DOHH2 (cell line): ENCODE results near the gene BET1L.

Experiments
- H3F3A ChIP-seq: fragments of 200-600 bp; sonication (generic), shearing (Covaris generic); 2 replicates; pipeline ENCODE4 v1.6.0; 2016; ENCODE audit warnings: antibody characterized with exemption, mild to moderate bottlenecking; ENCODE audit not compliant: control insufficient read depth, insufficient read depth
- H3K27ac ChIP-seq: fragments of 200-600 bp; sonication (generic); 2 replicates; pipeline ENCODE4 v1.5.1; 2014; ENCODE audit warnings: low read depth, mild to moderate bottlenecking, low read length, moderate library complexity
- H3K27me3 ChIP-seq: fragments of 200-600 bp; sonication (generic); 2 replicates; pipeline ENCODE4 v1.6.1; 2014; ENCODE audit warnings: mild to moderate bottlenecking, low read length, mixed read lengths; ENCODE audit not compliant: control insufficient read depth
- H3K36me3 ChIP-seq: fragments of 200-600 bp; sonication (generic); 2 replicates; pipeline ENCODE4 v1.6.1; 2014; ENCODE audit warnings: mild to moderate bottlenecking, low read length, moderate library complexity, mixed read lengths; ENCODE audit not compliant: control insufficient read depth
- H3K4me1 ChIP-seq: fragments of 200-600 bp; sonication (generic); 2 replicates; pipeline ENCODE4 v1.6.1; 2014; ENCODE audit warnings: mild to moderate bottlenecking, low read length, mixed read lengths; ENCODE audit not compliant: control insufficient read depth
- H3K4me2 ChIP-seq: fragments of 200-600 bp; sonication (generic); 2 replicates; pipeline ENCODE4 v1.6.0; 2014; ENCODE audit warnings: mild to moderate bottlenecking, low read length, moderate library complexity
- H3K4me3 ChIP-seq: fragments of 200-600 bp; sonication (generic); 2 replicates; pipeline ENCODE4 v1.5.1; 2014; ENCODE audit warnings: mild to moderate bottlenecking, low read length, mixed read lengths
- H3K79me2 ChIP-seq: fragments of 200-600 bp; sonication (generic); 2 replicates; pipeline ENCODE4 v1.6.1; 2014; ENCODE audit warnings: mild to moderate bottlenecking, low read length, mixed read lengths; ENCODE audit not compliant: control insufficient read depth
- H3K9me2 ChIP-seq: fragments of 200-600 bp; sonication (generic); replicated peaks from 2 replicates; pipeline ENCODE4 v1.6.1; 2014; ENCODE audit warnings: mild to moderate bottlenecking, low read length, mixed read lengths; ENCODE audit not compliant: control insufficient read depth
- H3K9me3 ChIP-seq: fragments of 200-600 bp; sonication (generic); 2 replicates; pipeline ENCODE4 v1.6.1; 2014; ENCODE audit warnings: antibody characterized with exemption, low read length, mixed read lengths; ENCODE audit not compliant: control insufficient read depth, insufficient read depth
- H4K20me1 ChIP-seq: fragments of 200-600 bp; sonication (generic); 2 replicates; pipeline ENCODE4 v1.6.0; 2014; ENCODE audit warnings: low read depth, mild to moderate bottlenecking, antibody characterized with exemption, low read length, moderate library complexity; ENCODE audit not compliant: control insufficient read depth, insufficient read depth
- EZH2phosphoT487 ChIP-seq: fragments of 200-600 bp; sonication (generic); IDR thresholded peaks from 2 replicates; pipeline ENCODE4 v1.6.1; 2017; ENCODE audit warnings: borderline replicate concordance, mild to moderate bottlenecking, antibody characterized with exemption, low read length, moderate library complexity, mixed read lengths
- TF ChIP-seq, protein P1 (sequence below): fragments of 200-600 bp; sonication (generic); IDR thresholded peaks from one replicate; pipeline ENCODE4 v1.5.1; 2014; ENCODE audit warnings: antibody characterized with exemption, mild to moderate bottlenecking, low read depth, low read length; ENCODE audit not compliant: poor library complexity, severe bottlenecking

BET1L gene

DNA sequence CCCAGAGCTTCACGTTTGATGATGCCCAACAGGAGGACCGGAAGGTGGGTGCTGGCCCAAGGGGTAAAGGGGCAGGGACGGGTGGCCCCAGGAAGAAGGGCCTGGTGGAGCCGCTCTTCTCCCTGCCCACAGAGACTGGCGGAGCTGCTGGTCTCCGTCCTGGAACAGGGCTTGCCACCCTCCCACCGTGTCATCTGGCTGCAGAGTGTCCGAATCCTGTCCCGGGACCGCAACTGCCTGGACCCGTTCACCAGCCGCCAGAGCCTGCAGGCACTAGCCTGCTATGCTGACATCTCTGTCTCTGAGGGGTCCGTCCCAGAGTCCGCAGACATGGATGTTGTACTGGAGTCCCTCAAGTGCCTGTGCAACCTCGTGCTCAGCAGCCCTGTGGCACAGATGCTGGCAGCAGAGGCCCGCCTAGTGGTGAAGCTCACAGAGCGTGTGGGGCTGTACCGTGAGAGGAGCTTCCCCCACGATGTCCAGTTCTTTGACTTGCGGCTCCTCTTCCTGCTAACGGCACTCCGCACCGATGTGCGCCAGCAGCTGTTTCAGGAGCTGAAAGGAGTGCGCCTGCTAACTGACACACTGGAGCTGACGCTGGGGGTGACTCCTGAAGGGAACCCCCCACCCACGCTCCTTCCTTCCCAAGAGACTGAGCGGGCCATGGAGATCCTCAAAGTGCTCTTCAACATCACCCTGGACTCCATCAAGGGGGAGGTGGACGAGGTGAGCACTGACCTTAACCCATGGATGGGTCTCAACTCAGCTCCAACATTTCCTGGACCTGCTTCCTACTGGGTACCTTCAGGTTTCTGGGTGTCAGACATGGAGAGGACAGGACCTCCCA is 2.3 kb upstream of the BET1L start:
- H3K4me3 ChIP-seq = peak overlapping the region; percentile 100
- TF ChIP-seq, protein P1, sequence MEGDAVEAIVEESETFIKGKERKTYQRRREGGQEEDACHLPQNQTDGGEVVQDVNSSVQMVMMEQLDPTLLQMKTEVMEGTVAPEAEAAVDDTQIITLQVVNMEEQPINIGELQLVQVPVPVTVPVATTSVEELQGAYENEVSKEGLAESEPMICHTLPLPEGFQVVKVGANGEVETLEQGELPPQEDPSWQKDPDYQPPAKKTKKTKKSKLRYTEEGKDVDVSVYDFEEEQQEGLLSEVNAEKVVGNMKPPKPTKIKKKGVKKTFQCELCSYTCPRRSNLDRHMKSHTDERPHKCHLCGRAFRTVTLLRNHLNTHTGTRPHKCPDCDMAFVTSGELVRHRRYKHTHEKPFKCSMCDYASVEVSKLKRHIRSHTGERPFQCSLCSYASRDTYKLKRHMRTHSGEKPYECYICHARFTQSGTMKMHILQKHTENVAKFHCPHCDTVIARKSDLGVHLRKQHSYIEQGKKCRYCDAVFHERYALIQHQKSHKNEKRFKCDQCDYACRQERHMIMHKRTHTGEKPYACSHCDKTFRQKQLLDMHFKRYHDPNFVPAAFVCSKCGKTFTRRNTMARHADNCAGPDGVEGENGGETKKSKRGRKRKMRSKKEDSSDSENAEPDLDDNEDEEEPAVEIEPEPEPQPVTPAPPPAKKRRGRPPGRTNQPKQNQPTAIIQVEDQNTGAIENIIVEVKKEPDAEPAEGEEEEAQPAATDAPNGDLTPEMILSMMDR = no peak
- no peak for TF ChIP-seq EZH2phosphoT487
- peaks cover 20% of the 10 kb centered on the region for H4K20me1 ChIP-seq
- peak overlapping the region; percentile 89; the same call in 1 of the 2 replicates for H3K27ac ChIP-seq
- no peaks in the 10 kb centered on the region for H3K9me2 ChIP-seq
- H3K4me1 ChIP-seq = peaks cover 26% of the 10 kb centered on the region
- H3K4me2 ChIP-seq = peak overlapping the region; percentile 98
- peaks cover 89% of the 10 kb centered on the region for H3K36me3 ChIP-seq
- no peaks in the 10 kb centered on the region for H3K9me3 ChIP-seq
- H3K79me2 ChIP-seq = peaks cover 64% of the 10 kb centered on the region
- H3F3A ChIP-seq = peaks cover 8% of the 10 kb centered on the region
- no peaks in the 10 kb centered on the region for H3K27me3 ChIP-seq

DNA sequence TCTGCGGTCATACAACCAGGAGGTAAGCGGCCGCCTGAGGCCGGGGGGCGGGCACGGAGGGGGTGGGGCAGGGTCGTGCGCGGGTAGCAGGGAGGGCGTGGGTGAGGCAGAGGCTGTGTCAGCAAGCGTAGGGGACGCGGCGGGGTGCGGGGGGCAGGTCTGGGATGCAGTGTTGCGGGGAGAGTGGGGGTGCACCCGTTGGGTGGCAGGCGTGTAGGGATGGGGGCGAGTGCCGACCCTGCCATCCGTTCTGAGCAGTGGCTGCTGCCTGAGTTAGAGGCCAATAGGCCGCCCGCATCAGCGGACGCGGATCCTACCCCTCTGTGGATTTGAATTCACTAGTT is 1.7 kb upstream of the BET1L start:
- H3K9me3 ChIP-seq = no peaks in the 10 kb centered on the region
- H4K20me1 ChIP-seq = peaks cover 20% of the 10 kb centered on the region
- H3K4me2 ChIP-seq = peak overlapping the region; percentile 98
- TF ChIP-seq, protein P1 = no peak
- TF ChIP-seq EZH2phosphoT487 = no peak
- H3K4me1 ChIP-seq = peaks cover 26% of the 10 kb centered on the region
- H3K4me3 ChIP-seq = peak overlapping the region; percentile 100
- H3F3A ChIP-seq = peaks cover 8% of the 10 kb centered on the region
- H3K9me2 ChIP-seq = no peaks in the 10 kb centered on the region
- no peaks in the 10 kb centered on the region for H3K27me3 ChIP-seq
- H3K36me3 ChIP-seq = peaks cover 89% of the 10 kb centered on the region
- H3K79me2 ChIP-seq = peaks cover 66% of the 10 kb centered on the region
- H3K27ac ChIP-seq = peak overlapping the region; percentile 89

DNA sequence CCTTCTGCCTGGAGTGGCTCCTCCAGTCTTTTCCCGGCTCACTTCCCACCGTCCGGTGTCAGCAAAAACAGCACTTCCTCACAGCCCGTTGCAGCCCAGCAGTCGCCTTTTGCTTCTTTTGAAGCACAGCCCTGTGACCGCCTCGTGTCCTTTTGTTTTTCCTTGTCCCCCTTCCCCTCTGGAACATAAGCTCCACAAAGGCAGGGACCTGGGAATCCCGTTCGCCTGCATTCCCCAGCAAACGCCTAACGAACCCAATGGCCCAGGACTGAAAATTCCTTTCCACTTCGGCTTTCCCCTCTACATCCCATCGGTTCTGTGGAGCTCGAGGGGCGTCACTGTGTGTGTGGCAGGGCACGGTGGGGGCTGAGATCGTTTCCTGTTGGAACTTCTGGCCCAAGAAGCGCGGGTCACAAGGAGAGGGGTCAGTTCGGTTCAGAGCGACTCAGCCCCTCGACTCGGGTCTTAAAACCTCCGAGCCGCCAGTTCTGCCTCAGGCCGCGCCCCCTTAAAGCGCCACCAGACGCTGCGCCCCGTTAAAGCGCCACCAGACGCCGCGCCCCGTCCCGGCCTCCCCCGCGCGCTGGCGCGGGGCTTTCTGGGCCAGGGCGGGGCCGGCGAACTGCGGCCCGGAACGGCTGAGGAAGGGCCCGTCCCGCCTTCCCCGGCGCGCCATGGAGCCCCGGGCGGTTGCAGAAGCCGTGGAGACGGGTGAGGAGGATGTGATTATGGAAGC is 1.1 kb upstream of the BET1L start:
- Histone ChIP-seq H3K9me2 (no peaks in the 10 kb centered on the region), H3K79me2 (peaks cover 66% of the 10 kb centered on the region), H3K4me3 (peak overlapping the region; percentile 100), H3K27me3 (no peaks in the 10 kb centered on the region), H4K20me1 (peaks cover 20% of the 10 kb centered on the region), H3F3A (peaks cover 8% of the 10 kb centered on the region), H3K27ac (peak overlapping the region; percentile 89), H3K4me2 (peak overlapping the region; percentile 98), H3K36me3 (peaks cover 90% of the 10 kb centered on the region), H3K4me1 (peaks cover 26% of the 10 kb centered on the region), H3K9me3 (no peaks in the 10 kb centered on the region)
- TF ChIP-seq, protein P1 = no peak
- no peak for TF ChIP-seq EZH2phosphoT487
